Endodermal cell (in vitro differentiated cells): ENCODE results near the gene LPP. TPM values are rescaled to one million over a fixed set of nuclear protein-coding genes. Genes with fewer than 3 reads are reported as not detected.

ENCODE experiments used
- DNase-seq: peaks from one replicate; pipeline ENCODE4 v3.0.0-alpha.2; 2017
- H3K27ac ChIP-seq: 2 replicates; pipeline ENCODE4 v1.5.1; 2013; ENCODE audit warnings: mild to moderate bottlenecking, low read depth, low read length, moderate library complexity
- H3K27me3 ChIP-seq: 2 replicates; pipeline ENCODE4 v1.6.1; 2013; ENCODE audit warnings: mild to moderate bottlenecking, low read length, moderate library complexity; ENCODE audit not compliant: insufficient read depth, control insufficient read depth, poor library complexity, severe bottlenecking
- H3K36me3 ChIP-seq: 2 replicates; pipeline ENCODE4 v1.7.0; 2013; ENCODE audit warnings: mild to moderate bottlenecking, low read length, moderate library complexity; ENCODE audit not compliant: control insufficient read depth, insufficient read depth
- H3K4me1 ChIP-seq: one replicate; pipeline ENCODE4 v1.7.0; 2013; ENCODE audit warnings: low read length; ENCODE audit not compliant: control insufficient read depth, insufficient read depth
- H3K4me3 ChIP-seq: 2 replicates; pipeline ENCODE4 v1.5.1; 2013; ENCODE audit warnings: mild to moderate bottlenecking, low read length, moderate library complexity
- H3K9ac ChIP-seq: 2 replicates; pipeline ENCODE4 v1.6.1; 2013; ENCODE audit warnings: mild to moderate bottlenecking, low read length, moderate library complexity; ENCODE audit not compliant: poor library complexity, severe bottlenecking; ENCODE audit errors: extremely low read depth
- H3K9me3 ChIP-seq: 2 replicates; pipeline ENCODE4 v1.6.1; 2013; ENCODE audit warnings: mild to moderate bottlenecking, low read length, moderate library complexity; ENCODE audit not compliant: control insufficient read depth
- H3K27ac Mint-ChIP-seq: 2 replicates; pipeline ENCODE4 v1.8.0; 2020; ENCODE audit warnings: mixed read lengths
- H3K27me3 Mint-ChIP-seq: 2 replicates; pipeline ENCODE4 v1.8.0; 2021; ENCODE audit warnings: mild to moderate bottlenecking, mixed read lengths; ENCODE audit not compliant: insufficient read depth
- H3K36me3 Mint-ChIP-seq: 2 replicates; pipeline ENCODE4 v1.8.0; 2020; ENCODE audit warnings: low read depth, mixed read lengths
- H3K4me1 Mint-ChIP-seq: 2 replicates; pipeline ENCODE4 v1.8.0; 2020; ENCODE audit warnings: mixed read lengths
- H3K4me3 Mint-ChIP-seq: 2 replicates; pipeline ENCODE4 v1.8.0; 2020; ENCODE audit warnings: mild to moderate bottlenecking, moderate library complexity, mixed read lengths
- H3K9me3 Mint-ChIP-seq: 2 replicates; pipeline ENCODE4 v1.8.0; 2020; ENCODE audit warnings: mild to moderate bottlenecking, mixed read lengths
- WGBS, 2 experiments: methylation state at CpG; one replicate each; pipeline versions ENCODE4 v1.1.5 to v1.1.7; 2013; ENCODE audit warnings: missing lambda C conversion rate in 2 of 2, mixed read lengths in 1 of 2; ENCODE audit not compliant: insufficient coverage in 1 of 2, insufficient read length in 1 of 2; 5-methylcytosine and 5-hydroxymethylcytosine counted together
- total RNA-seq, 2 donors: library from RNA; stranded (reverse); fragmentation: NEBNext Ultra II Directional in 1 of 2; extraction: Animal tissue kit (Norgen Biotek cat#: 25700) in 1 of 2; gene quantifications; 2 replicates in 1 of 2; 3 replicates in 1 of 2; pipeline ENCODE4 v1.2.1, GENCODE V29; 2021
- TF ChIP-seq, protein P1 (sequence below): fragments of 200-600 bp; sonication (generic); conservative IDR thresholded peaks from 2 replicates; pipeline ENCODE4 v1.5.0; 2021; ENCODE audit warnings: antibody characterized with exemption, mild to moderate bottlenecking

LPP gene
- total RNA-seq, 2 donors from 2014 or later: 78.0 to 105 TPM

DNA sequence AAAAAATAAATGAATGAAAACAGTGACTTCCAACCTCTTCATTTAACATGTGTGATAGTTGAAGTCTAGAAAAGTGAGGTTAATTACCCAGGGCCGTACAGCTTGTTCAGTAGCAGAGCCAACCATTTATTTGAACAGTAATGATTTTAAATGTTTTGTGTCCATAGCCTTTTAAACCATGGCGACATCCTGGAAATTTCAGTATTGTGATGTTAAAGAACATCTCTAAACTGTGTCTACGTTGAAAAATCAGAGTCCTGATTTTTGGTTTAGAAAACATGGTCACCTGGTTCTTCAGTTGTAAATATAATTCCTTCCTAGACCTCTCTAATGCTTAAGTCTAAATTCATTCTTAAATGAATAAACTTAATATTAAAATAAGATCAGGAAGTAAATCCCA, 14.2 kb downstream of the LPP start:
- Mint-ChIP-seq H3K27ac (no peak overlapping the region), H3K27me3 (no peaks in the 10 kb centered on the region)

DNA sequence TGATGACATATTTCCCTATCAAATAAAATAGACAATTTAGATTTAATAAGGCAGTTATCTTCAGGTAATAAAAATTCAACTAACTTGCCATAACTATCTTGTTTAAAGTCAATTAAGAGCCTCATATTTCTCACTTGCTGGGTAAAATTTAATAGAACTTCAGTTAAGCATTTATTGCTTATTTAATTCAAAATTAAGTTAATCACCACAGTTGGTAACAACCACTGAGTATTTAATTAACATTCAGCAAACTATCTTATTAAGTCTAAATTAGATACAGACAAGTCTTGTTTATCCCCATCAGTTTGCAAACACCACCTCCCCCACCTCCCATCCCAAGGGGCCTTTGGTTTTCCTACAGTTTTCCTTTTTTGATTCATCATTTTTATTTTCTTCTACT, 14.7 kb downstream of the LPP start:
- H3K4me3 Mint-ChIP-seq: no peak overlapping the region
- TF ChIP-seq, protein P1, sequence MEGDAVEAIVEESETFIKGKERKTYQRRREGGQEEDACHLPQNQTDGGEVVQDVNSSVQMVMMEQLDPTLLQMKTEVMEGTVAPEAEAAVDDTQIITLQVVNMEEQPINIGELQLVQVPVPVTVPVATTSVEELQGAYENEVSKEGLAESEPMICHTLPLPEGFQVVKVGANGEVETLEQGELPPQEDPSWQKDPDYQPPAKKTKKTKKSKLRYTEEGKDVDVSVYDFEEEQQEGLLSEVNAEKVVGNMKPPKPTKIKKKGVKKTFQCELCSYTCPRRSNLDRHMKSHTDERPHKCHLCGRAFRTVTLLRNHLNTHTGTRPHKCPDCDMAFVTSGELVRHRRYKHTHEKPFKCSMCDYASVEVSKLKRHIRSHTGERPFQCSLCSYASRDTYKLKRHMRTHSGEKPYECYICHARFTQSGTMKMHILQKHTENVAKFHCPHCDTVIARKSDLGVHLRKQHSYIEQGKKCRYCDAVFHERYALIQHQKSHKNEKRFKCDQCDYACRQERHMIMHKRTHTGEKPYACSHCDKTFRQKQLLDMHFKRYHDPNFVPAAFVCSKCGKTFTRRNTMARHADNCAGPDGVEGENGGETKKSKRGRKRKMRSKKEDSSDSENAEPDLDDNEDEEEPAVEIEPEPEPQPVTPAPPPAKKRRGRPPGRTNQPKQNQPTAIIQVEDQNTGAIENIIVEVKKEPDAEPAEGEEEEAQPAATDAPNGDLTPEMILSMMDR: no peak
- Histone ChIP-seq H3K9ac (no peak overlapping the region), H3K4me1 (peaks cover 14% of the 10 kb centered on the region), H3K27ac (no peak overlapping the region), H3K9me3 (no peaks in the 10 kb centered on the region), H3K27me3 (no peaks in the 10 kb centered on the region), H3K4me3 (no peak overlapping the region), H3K36me3 (no peaks in the 10 kb centered on the region)
- peaks cover 40% of the 10 kb centered on the region for H3K4me1 Mint-ChIP-seq
- H3K27ac Mint-ChIP-seq: no peak overlapping the region
- no peaks in the 10 kb centered on the region for H3K27me3 Mint-ChIP-seq
- H3K9me3 Mint-ChIP-seq: no peaks in the 10 kb centered on the region
- no peak for DNase-seq
- H3K36me3 Mint-ChIP-seq: no peaks in the 10 kb centered on the region

More for the DNA sequence above, 14.2 kb downstream of the LPP start:
- Histone ChIP-seq H3K9ac (no peak overlapping the region), H3K36me3 (no peaks in the 10 kb centered on the region), H3K27ac (no peak overlapping the region), H3K9me3 (no peaks in the 10 kb centered on the region), H3K4me1 (peaks cover 14% of the 10 kb centered on the region), H3K27me3 (no peaks in the 10 kb centered on the region), H3K4me3 (no peak overlapping the region)
- TF ChIP-seq, protein P1: no peak
- WGBS, 2 experiments: 79 to 92% methylated on average over 3 of the region's 3 CpGs
- H3K36me3 Mint-ChIP-seq: no peaks in the 10 kb centered on the region
- H3K4me1 Mint-ChIP-seq: peaks cover 40% of the 10 kb centered on the region
- H3K9me3 Mint-ChIP-seq: no peaks in the 10 kb centered on the region
- DNase-seq: no peak
- H3K4me3 Mint-ChIP-seq: no peak overlapping the region

DNA sequence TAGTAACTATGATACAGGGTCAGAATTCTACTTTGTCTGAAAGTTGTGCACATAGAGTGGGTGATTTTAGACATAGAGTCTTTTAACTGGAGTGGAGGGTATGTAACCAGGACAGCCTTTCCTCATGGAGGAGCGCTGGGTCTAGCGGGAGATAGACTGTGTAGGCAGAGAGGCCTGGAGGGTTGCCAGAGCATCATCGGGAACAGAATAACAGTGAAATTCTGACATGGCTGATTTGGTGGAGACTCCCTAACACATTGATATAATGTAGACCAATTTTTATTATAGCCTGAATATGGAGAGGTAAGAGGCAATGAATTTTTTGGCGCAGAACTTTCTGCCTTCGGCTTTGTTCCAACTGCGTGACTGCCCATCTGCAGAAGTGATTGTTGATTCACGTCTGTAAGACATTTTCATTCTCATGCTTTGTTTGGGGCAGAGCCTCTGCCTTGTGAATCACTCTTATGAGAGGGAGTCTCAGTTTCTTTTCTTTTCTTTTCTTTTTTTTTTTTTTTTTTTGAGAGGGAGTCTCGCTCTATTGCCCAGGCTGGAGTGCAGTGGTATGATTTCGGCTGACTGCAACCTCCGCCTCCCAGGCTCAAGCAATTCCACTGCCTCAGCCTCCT, 16.0 kb downstream of the LPP start:
- Histone ChIP-seq H3K36me3 (peaks cover 6% of the 10 kb centered on the region), H3K4me3 (no peak overlapping the region), H3K27me3 (no peaks in the 10 kb centered on the region), H3K9me3 (no peaks in the 10 kb centered on the region), H3K27ac (no peak overlapping the region), H3K4me1 (peaks cover 14% of the 10 kb centered on the region), H3K9ac (no peak overlapping the region)
- WGBS, 2 experiments: 90 to 94% methylated on average over 4 to 10 of the region's 10 CpGs
- H3K9me3 Mint-ChIP-seq: no peaks in the 10 kb centered on the region
- H3K4me1 Mint-ChIP-seq: peaks cover 34% of the 10 kb centered on the region
- peaks cover 4% of the 10 kb centered on the region for H3K36me3 Mint-ChIP-seq
- no peak overlapping the region for H3K4me3 Mint-ChIP-seq
- TF ChIP-seq, protein P1: no peak
- no peaks in the 10 kb centered on the region for H3K27me3 Mint-ChIP-seq
- peak overlapping the region; percentile 1 for H3K27ac Mint-ChIP-seq
- no peak for DNase-seq
